Astrocyte (in vitro differentiated cells and primary cell): ENCODE measurements around the gene GEMIN8. TPM values are rescaled to one million over a fixed set of nuclear protein-coding genes. Genes with fewer than 3 reads are reported as not detected.

ENCODE experiments used
- DNase-seq: peaks from one replicate; pipeline ENCODE4 v3.0.0-alpha.2; 2010; ENCODE audit warnings: low read depth
- FAIRE-seq: peaks from 2 replicates; lab custom pipeline; 2011; peaks lifted over from hg19 to GRCh38; lab: Jason Lieb, UNC
- H2AFZ ChIP-seq: 2 replicates; pipeline ENCODE4 v1.6.0; 2012; ENCODE audit warnings: low read depth, low read length, inconsistent platforms
- H3K27ac ChIP-seq: 2 replicates; pipeline ENCODE4 v1.5.1; 2011; ENCODE audit warnings: low read depth, low read length, inconsistent platforms
- H3K27me3 ChIP-seq: 2 replicates; pipeline ENCODE4 v1.6.0; 2011; ENCODE audit warnings: low read length, inconsistent platforms; ENCODE audit not compliant: insufficient read depth
- H3K36me3 ChIP-seq: 2 replicates; pipeline ENCODE4 v1.5.1; 2011; ENCODE audit warnings: low read length, inconsistent platforms; ENCODE audit not compliant: insufficient read depth
- H3K4me1 ChIP-seq: 2 replicates; pipeline ENCODE4 v1.5.1; 2011; ENCODE audit warnings: low read length, inconsistent platforms; ENCODE audit not compliant: insufficient read depth
- H3K4me2 ChIP-seq: 2 replicates; pipeline ENCODE4 v1.6.0; 2012; ENCODE audit warnings: low read length, inconsistent platforms
- H3K4me3 ChIP-seq: 2 replicates; pipeline ENCODE4 v1.5.1; 2011; ENCODE audit warnings: low read depth, mild to moderate bottlenecking, low read length, inconsistent platforms; ENCODE audit not compliant: insufficient read depth
- H3K79me2 ChIP-seq: 2 replicates; pipeline ENCODE4 v1.6.0; 2012; ENCODE audit warnings: mild to moderate bottlenecking, low read length, inconsistent platforms; ENCODE audit not compliant: insufficient read depth
- H3K9ac ChIP-seq: 2 replicates; pipeline ENCODE4 v1.6.0; 2012; ENCODE audit warnings: mild to moderate bottlenecking, low read length, inconsistent platforms
- H3K9me3 ChIP-seq: 2 replicates; pipeline ENCODE4 v1.5.1; 2012; ENCODE audit warnings: low read depth, mild to moderate bottlenecking, low read length, inconsistent platforms; ENCODE audit not compliant: insufficient read depth
- H4K20me1 ChIP-seq: 2 replicates; pipeline ENCODE4 v1.6.0; 2012; ENCODE audit warnings: low read length, inconsistent platforms; ENCODE audit not compliant: insufficient read depth
- H3K27ac Mint-ChIP-seq: one replicate; pipeline ENCODE4 v1.8.0; 2021; ENCODE audit warnings: mild to moderate bottlenecking, mixed read lengths; ENCODE audit not compliant: unreplicated experiment
- H3K27me3 Mint-ChIP-seq: one replicate; pipeline ENCODE4 v1.8.0; 2021; ENCODE audit warnings: low read depth, mixed read lengths; ENCODE audit not compliant: unreplicated experiment
- H3K36me3 Mint-ChIP-seq: one replicate; pipeline ENCODE4 v1.8.0; 2021; ENCODE audit warnings: low read depth, mixed read lengths; ENCODE audit not compliant: unreplicated experiment
- H3K4me1 Mint-ChIP-seq: one replicate; pipeline ENCODE4 v1.8.0; 2021; ENCODE audit warnings: low read depth, mixed read lengths; ENCODE audit not compliant: unreplicated experiment
- H3K4me3 Mint-ChIP-seq: one replicate; pipeline ENCODE4 v1.8.0; 2021; ENCODE audit warnings: mild to moderate bottlenecking, moderate library complexity, mixed read lengths; ENCODE audit not compliant: unreplicated experiment
- H3K9me3 Mint-ChIP-seq: one replicate; pipeline ENCODE4 v1.8.0; 2021; ENCODE audit warnings: mild to moderate bottlenecking, mixed read lengths; ENCODE audit not compliant: unreplicated experiment
- EZH2 ChIP-seq: IDR thresholded peaks from 2 replicates; pipeline ENCODE4 v1.6.1; 2012; ENCODE audit warnings: mild to moderate bottlenecking, low read length, inconsistent platforms; ENCODE audit not compliant: insufficient read depth
- total RNA-seq: library from RNA; stranded (reverse); gene quantifications from 2 replicates; pipeline ENCODE4 v1.2.1, GENCODE V29; 2021
- TF ChIP-seq, protein P1 (sequence below): IDR thresholded peaks from 2 replicates; pipeline ENCODE4 v1.5.1; 2011; ENCODE audit warnings: low read depth, mild to moderate bottlenecking, inconsistent platforms, low read length, moderate library complexity; ENCODE audit not compliant: insufficient read depth

GEMIN8 gene
- total RNA-seq, 1 donor from 2014 or later, result 10.5 TPM

DNA sequence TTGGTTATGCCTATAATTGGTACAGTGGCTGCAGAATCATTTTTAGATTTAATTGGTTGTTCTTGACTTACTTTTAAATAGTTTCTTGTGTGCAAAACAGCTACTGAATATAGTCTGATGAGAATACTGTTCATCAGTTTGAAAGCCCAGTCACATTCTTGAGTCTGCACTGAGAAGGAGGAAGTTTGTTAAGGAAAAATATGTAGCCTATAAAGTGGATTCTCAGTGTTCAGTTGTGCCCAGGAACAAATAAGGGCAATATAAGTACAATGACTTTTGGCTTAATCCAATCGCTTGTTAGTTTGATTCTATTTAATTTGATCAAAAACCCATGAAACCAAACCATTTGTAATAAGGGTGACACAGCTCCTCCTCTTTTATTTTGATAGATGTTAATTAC, 32.8 kb upstream of the GEMIN8 start:
- Histone ChIP-seq H3K27ac (no peak overlapping the region), H3K27me3 (no peaks in the 10 kb centered on the region), H3K4me2 (no peak overlapping the region), H3K4me3 (no peak overlapping the region), H2AFZ (no peak overlapping the region), H3K79me2 (no peaks in the 10 kb centered on the region), H3K36me3 (no peaks in the 10 kb centered on the region), H3K4me1 (no peaks in the 10 kb centered on the region), H3K9ac (no peak overlapping the region), H4K20me1 (no peaks in the 10 kb centered on the region), H3K9me3 (no peaks in the 10 kb centered on the region)
- Mint-ChIP-seq H3K4me3 (no peak overlapping the region), H3K9me3 (no peaks in the 10 kb centered on the region), H3K4me1 (peaks cover 7% of the 10 kb centered on the region), H3K27ac (no peak overlapping the region), H3K36me3 (no peaks in the 10 kb centered on the region), H3K27me3 (no peaks in the 10 kb centered on the region)
- peak; percentile 94 for FAIRE-seq
- no peak for DNase-seq
- TF ChIP-seq EZH2, result no peak
- TF ChIP-seq, protein P1, sequence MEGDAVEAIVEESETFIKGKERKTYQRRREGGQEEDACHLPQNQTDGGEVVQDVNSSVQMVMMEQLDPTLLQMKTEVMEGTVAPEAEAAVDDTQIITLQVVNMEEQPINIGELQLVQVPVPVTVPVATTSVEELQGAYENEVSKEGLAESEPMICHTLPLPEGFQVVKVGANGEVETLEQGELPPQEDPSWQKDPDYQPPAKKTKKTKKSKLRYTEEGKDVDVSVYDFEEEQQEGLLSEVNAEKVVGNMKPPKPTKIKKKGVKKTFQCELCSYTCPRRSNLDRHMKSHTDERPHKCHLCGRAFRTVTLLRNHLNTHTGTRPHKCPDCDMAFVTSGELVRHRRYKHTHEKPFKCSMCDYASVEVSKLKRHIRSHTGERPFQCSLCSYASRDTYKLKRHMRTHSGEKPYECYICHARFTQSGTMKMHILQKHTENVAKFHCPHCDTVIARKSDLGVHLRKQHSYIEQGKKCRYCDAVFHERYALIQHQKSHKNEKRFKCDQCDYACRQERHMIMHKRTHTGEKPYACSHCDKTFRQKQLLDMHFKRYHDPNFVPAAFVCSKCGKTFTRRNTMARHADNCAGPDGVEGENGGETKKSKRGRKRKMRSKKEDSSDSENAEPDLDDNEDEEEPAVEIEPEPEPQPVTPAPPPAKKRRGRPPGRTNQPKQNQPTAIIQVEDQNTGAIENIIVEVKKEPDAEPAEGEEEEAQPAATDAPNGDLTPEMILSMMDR, result no peak

DNA sequence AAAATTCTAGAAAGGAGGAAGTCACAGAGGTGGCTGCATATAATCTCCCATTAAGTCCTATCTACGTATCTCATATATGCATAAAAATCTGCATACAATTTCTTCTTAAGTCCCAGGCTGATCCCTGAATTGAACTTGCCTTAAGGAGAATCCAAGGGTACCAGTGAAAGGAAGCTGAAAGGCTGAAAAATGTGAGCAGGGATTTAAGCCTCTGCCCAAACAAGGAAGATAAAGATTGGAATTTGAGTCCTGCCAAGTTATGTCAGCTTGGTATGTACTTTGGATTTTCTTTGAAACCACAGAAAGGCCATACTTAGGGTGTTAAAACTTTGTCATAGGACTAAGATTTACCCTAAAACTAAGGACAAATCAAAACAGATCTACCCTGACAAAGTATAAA, 26.5 kb upstream of the GEMIN8 start:
- H3K4me3 Mint-ChIP-seq, result no peak overlapping the region
- H4K20me1 ChIP-seq, result no peaks in the 10 kb centered on the region
- no peak overlapping the region for H2AFZ ChIP-seq
- no peaks in the 10 kb centered on the region for H3K4me1 ChIP-seq
- H3K9me3 ChIP-seq, result no peaks in the 10 kb centered on the region
- no peaks in the 10 kb centered on the region for H3K9me3 Mint-ChIP-seq
- H3K27ac ChIP-seq, result no peak overlapping the region
- H3K9ac ChIP-seq, result no peak overlapping the region
- no peak overlapping the region for H3K4me2 ChIP-seq
- H3K4me1 Mint-ChIP-seq, result peaks cover 18% of the 10 kb centered on the region
- no peaks in the 10 kb centered on the region for H3K79me2 ChIP-seq
- no peaks in the 10 kb centered on the region for H3K27me3 ChIP-seq
- H3K27me3 Mint-ChIP-seq, result no peaks in the 10 kb centered on the region
- peak overlapping the region; percentile 85 for H3K27ac Mint-ChIP-seq
- H3K36me3 ChIP-seq, result no peaks in the 10 kb centered on the region
- no peaks in the 10 kb centered on the region for H3K36me3 Mint-ChIP-seq
- DNase-seq (peak; percentile 2), FAIRE-seq (peak; percentile 99)
- no peak overlapping the region for H3K4me3 ChIP-seq
- no peak for TF ChIP-seq EZH2
- TF ChIP-seq, protein P1, result no peak

DNA sequence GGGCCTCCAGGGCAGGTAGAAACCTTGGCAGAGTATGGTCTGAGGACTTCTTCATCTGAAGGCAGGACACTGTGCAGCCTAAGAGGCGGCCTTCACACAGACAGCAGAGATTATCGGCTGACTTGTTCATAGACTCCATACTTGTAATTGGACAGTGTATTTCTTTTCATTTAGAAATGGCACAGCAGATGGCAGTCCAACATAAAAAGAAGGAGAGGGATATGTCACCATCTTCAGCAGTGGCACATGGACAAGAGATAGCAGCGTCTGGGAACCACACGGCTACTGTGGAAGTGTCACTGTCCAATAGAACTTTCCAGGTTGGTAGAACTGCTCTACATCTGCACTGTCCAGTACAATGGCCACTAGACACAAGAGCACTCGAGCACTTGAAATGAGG, 21.7 kb upstream of the GEMIN8 start:
- no peak overlapping the region for H2AFZ ChIP-seq
- no peaks in the 10 kb centered on the region for H3K4me1 ChIP-seq
- H3K9ac ChIP-seq, result no peak overlapping the region
- Mint-ChIP-seq H3K9me3 (no peaks in the 10 kb centered on the region), H3K4me1 (peaks cover 17% of the 10 kb centered on the region), H3K27me3 (no peaks in the 10 kb centered on the region), H3K4me3 (no peak overlapping the region), H3K27ac (peak overlapping the region; percentile 18), H3K36me3 (no peaks in the 10 kb centered on the region)
- FAIRE-seq (peak; percentile 29), DNase-seq (no peak)
- H4K20me1 ChIP-seq, result no peaks in the 10 kb centered on the region
- no peak overlapping the region for H3K4me2 ChIP-seq
- H3K36me3 ChIP-seq, result no peaks in the 10 kb centered on the region
- TF ChIP-seq EZH2, result no peak
- TF ChIP-seq, protein P1, result no peak
- no peak overlapping the region for H3K4me3 ChIP-seq
- no peaks in the 10 kb centered on the region for H3K9me3 ChIP-seq
- H3K79me2 ChIP-seq, result no peaks in the 10 kb centered on the region
- H3K27ac ChIP-seq, result no peak overlapping the region
- no peaks in the 10 kb centered on the region for H3K27me3 ChIP-seq
